Measurements from ENCODE around the gene NECTIN4. TPM values are rescaled to one million over a fixed set of nuclear protein-coding genes. Genes with fewer than 3 reads are reported as not detected.

The NECTIN4 gene
- total and polyA plus RNA-seq, 2 of the 13 experiments (the other 11 are each of a cell fraction or from before 2014, with no cell fraction given): 5.9 to 12.4 TPM

DNA sequence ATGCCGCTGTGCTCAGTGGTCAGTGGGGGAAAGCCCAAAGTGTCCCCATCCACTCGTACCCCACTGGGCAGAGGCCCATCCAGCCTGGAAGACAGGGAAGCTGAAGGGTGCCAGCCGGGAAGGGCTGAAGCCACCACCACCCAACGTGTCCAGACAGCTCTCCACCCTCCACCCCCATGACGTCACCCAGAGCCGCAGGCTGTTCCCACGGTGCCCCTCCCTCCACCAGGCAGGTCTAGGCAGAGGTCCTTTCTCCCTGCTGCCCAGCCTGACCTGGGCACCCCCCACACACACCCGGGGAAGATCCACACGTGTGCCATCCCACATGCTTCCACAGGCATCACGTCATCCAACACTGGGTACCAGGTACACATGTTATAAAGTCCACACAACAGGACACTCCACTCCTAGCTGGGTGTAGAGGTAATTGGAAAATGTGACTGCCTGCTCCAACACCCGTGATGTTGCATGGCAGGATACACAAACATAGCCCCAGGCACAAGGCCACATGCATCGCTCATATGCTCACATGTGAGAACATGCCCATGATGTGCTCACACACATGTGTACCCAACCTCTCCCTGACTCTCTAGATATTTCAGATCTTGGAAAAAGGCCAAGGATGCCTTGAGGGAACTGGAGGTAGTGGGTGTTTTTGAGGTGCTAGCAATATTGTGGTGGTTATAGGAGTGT, 14.5 kb downstream of the NECTIN4 start (continued):
- 0 out of 2 replicates have a peak, but pooled peaks have one; percentile 23 for TF ChIP-seq FOSL2 (CRISPR knock-in tag; IDR thresholded peaks at IDR 0.05)
- TF ChIP-seq ZNF335 (CRISPR knock-in tag; IDR thresholded peaks at IDR 0.05): no peak
- no peak for TF ChIP-seq SIN3A (IDR thresholded peaks at IDR 0.05; ENCODE audit: borderline replicate concordance, low read depth, low read length)
- no peak for TF ChIP-seq ZFP62 (CRISPR knock-in tag; IDR thresholded peaks at IDR 0.05)
- TF ChIP-seq ZNF740 (CRISPR knock-in tag; IDR thresholded peaks at IDR 0.05): no peak
- TF ChIP-seq PRDM15 (CRISPR knock-in tag; IDR thresholded peaks at IDR 0.05): no peak
- TF ChIP-seq ZNF512B (CRISPR knock-in tag; IDR thresholded peaks at IDR 0.05; ENCODE audit: borderline replicate concordance): no peak
- no peak for TF ChIP-seq SALL2 (CRISPR knock-in tag; IDR thresholded peaks at IDR 0.05)
- no peak for TF ChIP-seq HOXA5 (CRISPR knock-in tag; IDR thresholded peaks at IDR 0.05)
- no peak for TF ChIP-seq ATF7-NPFF (CRISPR knock-in tag; IDR thresholded peaks at IDR 0.05; ENCODE audit: low read depth)
- TF ChIP-seq ZNF256 (CRISPR knock-in tag; conservative IDR thresholded peaks at IDR 0.05): no peak
- TF ChIP-seq MAZ (IDR thresholded peaks at IDR 0.05; ENCODE audit: borderline replicate concordance, low read depth, low read length): no peak
- 0 out of 2 replicates have a peak, but pooled peaks have one; percentile 29 for TF ChIP-seq MAZ (CRISPR knock-in tag; IDR thresholded peaks at IDR 0.05; ENCODE audit: low read depth)
- no peak for TF ChIP-seq RELA (CRISPR knock-in tag; IDR thresholded peaks at IDR 0.05)
- no peak for TF ChIP-seq ZNF12 (CRISPR knock-in tag; IDR thresholded peaks at IDR 0.05)
- no peak for TF ChIP-seq GZF1 (CRISPR knock-in tag; IDR thresholded peaks at IDR 0.05)
- no peak for TF ChIP-seq FOSL1 (CRISPR knock-in tag; IDR thresholded peaks at IDR 0.05; ENCODE audit: borderline replicate concordance)
- no peak for TF ChIP-seq SNAPC5 (CRISPR knock-in tag; IDR thresholded peaks at IDR 0.05; ENCODE audit: borderline replicate concordance)
- TF ChIP-seq ZBTB10 (CRISPR knock-in tag; IDR thresholded peaks at IDR 0.05; ENCODE audit: borderline replicate concordance): no peak; the same call in 1 of the 2 replicates
- no peak for TF ChIP-seq NFE2 (CRISPR knock-in tag; IDR thresholded peaks at IDR 0.05)

Data from HepG2 (cell line).